ENCODE measurements around the gene SLC25A29. TPM values are rescaled to one million over a fixed set of nuclear protein-coding genes. Genes with fewer than 3 reads are reported as not detected.

SLC25A29 gene
- total and polyA plus RNA-seq, 2 of the 4 experiments (the other 2 are of a cell fraction), result 6.5 to 37.7 TPM

DNA sequence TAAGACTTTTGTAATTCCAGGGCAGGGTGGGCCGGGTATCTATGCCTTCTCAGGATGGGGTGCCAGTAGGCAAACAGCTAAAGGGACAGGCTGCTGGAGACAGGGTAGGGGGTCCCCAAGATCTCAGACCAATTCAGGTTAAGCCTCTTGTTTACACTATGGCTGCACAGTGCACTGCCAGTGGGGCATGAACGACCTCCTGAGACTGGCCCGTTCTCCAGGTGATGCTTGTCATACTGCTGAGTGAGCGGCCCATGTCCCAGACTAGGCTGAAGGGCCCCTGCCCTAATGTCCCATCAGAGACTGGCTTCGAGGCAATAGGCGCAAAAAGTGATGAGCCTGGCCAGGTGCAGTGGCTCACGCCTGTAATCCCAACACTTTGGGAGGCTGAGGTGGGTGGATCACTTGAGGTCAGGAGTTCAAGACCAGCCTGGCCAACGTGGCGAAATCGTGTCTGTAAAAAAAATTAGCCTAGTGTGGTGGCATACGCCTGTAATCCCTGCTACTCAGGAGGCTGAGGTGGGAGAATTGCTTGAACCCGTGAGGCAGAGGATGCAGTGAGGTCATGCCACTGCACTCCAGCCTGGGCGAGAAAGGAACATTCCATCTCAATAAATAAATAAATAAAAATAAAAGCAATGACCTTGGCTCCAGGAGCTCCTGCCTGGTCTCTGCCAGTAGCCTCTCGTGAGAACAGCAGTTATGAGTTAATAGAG is 12.6 kb downstream of the SLC25A29 start:
- in situ Hi-C loops (cut with MboI; ENCODE audit: low sequenced_read_pairs), result no loop called here

More for the DNA sequence above, 12.6 kb downstream of the SLC25A29 start:
- dilution Hi-C loops (cut with HindIII; ENCODE audit: low sequenced_read_pairs, unreplicated experiment), result no loop called here
- no peak overlapping the region for H3K4me2 ChIP-seq (ENCODE audit: low read depth, low read length)
- no peak overlapping the region for H2BK120ac ChIP-seq (ENCODE audit: low read depth, low read length)
- H2AK9ac ChIP-seq (replicated peaks; ENCODE audit: low read depth, low read length, poor library complexity), result no peak overlapping the region
- H4K91ac ChIP-seq (ENCODE audit: insufficient read depth, low read depth, low read length), result no peak overlapping the region
- intact Hi-C loops (cut with micrococcal nuclease), result no loop called here
- no peak overlapping the region for H3K4ac ChIP-seq (ENCODE audit: low read depth, low read length)
- WGBS, 2 experiments (ENCODE audit: extremely low coverage in 2 of 2, insufficient read length in 1 of 2), result 83% methylated on average over 8 of the region's 14 CpGs; no CpG with 5 or more reads in 1 of the 2 experiments
- CTCF ChIA-PET, result no interaction called here
- H3K9me3 ChIP-seq (ENCODE audit: control insufficient read depth, insufficient read depth, low read length), result no peaks in the 10 kb centered on the region
- DNase-seq (no peak), ATAC-seq (ENCODE audit: low read depth) (no peak)
- BruUV-seq (replicated peaks), result no TSS peak
- H3K9me1 ChIP-seq (ENCODE audit: insufficient read depth, low read length), result peaks cover 3% of the 10 kb centered on the region; the same call in 1 of the 2 replicates
- H3K23ac ChIP-seq (ENCODE audit: low read depth, low read length), result no peak overlapping the region
- TF ChIP-seq MAFK (IDR thresholded peaks at IDR 0.05; ENCODE audit: low read depth, low read length), result no peak
- TF ChIP-seq NFE2L2 (IDR thresholded peaks at IDR 0.05; ENCODE audit: low read depth, low read length), result no peak
- no peak for TF ChIP-seq MAZ (IDR thresholded peaks at IDR 0.05; ENCODE audit: borderline replicate concordance, low read depth, low read length)
- no peak for TF ChIP-seq RCOR1 (IDR thresholded peaks at IDR 0.05; ENCODE audit: insufficient replicate concordance, low read length)
- no peak for TF ChIP-seq CHD1 (IDR thresholded peaks at IDR 0.05; ENCODE audit: low read depth, low read length)
- no peak for TF ChIP-seq RFX5 (IDR thresholded peaks at IDR 0.05; ENCODE audit: low read depth, low read length)
- TF ChIP-seq POLR2A (IDR thresholded peaks at IDR 0.05; ENCODE audit: low read depth, low read length), result no peak
- no peak for TF ChIP-seq BHLHE40 (IDR thresholded peaks at IDR 0.05; ENCODE audit: low read depth, low read length)
- no peak for TF ChIP-seq USF2 (IDR thresholded peaks at IDR 0.05; ENCODE audit: low read depth, low read length)
- TF ChIP-seq FOS (IDR thresholded peaks at IDR 0.05; ENCODE audit: low read depth, low read length), result no peak
- no peak for TF ChIP-seq CTCF (conservative IDR thresholded peaks at IDR 0.05; ENCODE audit: low read depth, low read length)
- no peak for TF ChIP-seq MXI1 (IDR thresholded peaks at IDR 0.05; ENCODE audit: borderline replicate concordance, low read depth, low read length)
- POLR2A ChIA-PET (ENCODE audit: unreplicated experiment), result no interaction called here
- H3K79me1 ChIP-seq (ENCODE audit: low read depth in 1 of 2, low read length in 2 of 2), result peaks cover 5 to 71% of the 10 kb centered on the region in 2 experiments
- H3K27me3 ChIP-seq (ENCODE audit: control insufficient read depth, insufficient read depth, low read length), result no peaks in the 10 kb centered on the region
- peaks cover 51% of the 10 kb centered on the region for H3K36me3 ChIP-seq (ENCODE audit: control insufficient read depth, insufficient read depth, low read length)
- no peak overlapping the region for H2AFZ ChIP-seq (replicated peaks; ENCODE audit: low read length, poor library complexity)
- no peak overlapping the region for H3K56ac ChIP-seq (ENCODE audit: extremely low read depth, insufficient read depth, low read length)
- no peak overlapping the region for H2BK5ac ChIP-seq (ENCODE audit: low read depth, low read length, poor library complexity, severe bottlenecking)
- no peak overlapping the region for H2BK20ac ChIP-seq (ENCODE audit: low read depth, low read length)
- H4K20me1 ChIP-seq (ENCODE audit: insufficient read depth, low read length), result peaks cover 30% of the 10 kb centered on the region
- H3K9ac ChIP-seq (ENCODE audit: low read depth, low read length), result no peak overlapping the region
- no peak overlapping the region for H2AK5ac ChIP-seq (ENCODE audit: low read depth, low read length)
- peaks cover 12% of the 10 kb centered on the region for H3K4me1 ChIP-seq (ENCODE audit: control insufficient read depth, insufficient read depth, low read length)
- no peak overlapping the region for H2BK15ac ChIP-seq (ENCODE audit: low read depth, low read length)
- H3K4me3 ChIP-seq (ENCODE audit: insufficient read depth, low read depth, low read length), result no peak overlapping the region
- no peak overlapping the region for H4K8ac ChIP-seq (ENCODE audit: low read depth in 2 of 2, low read length in 2 of 2)
- no peak overlapping the region for H3K14ac ChIP-seq (replicated peaks; ENCODE audit: low read depth, low read length)
- no peak overlapping the region for H3K18ac ChIP-seq (ENCODE audit: low read depth, low read length)
- H4K5ac ChIP-seq (ENCODE audit: low read depth, low read length), result no peak overlapping the region
- H3K27ac ChIP-seq (ENCODE audit: insufficient read depth, low read length), result no peak overlapping the region

All from IMR-90 (cell line).